OCI-LY1 (cell line): ENCODE measurements around the gene CD160.

Experiments used
- CTCF ChIP-seq: fragments of 200-600 bp; sonication (generic), shearing (Covaris generic); IDR thresholded peaks from 2 replicates; pipeline ENCODE4 v1.5.1; 2017; ENCODE audit warnings: mild to moderate bottlenecking, antibody characterized with exemption, low read length, moderate library complexity, mixed read lengths
- EZH2 ChIP-seq: fragments of 200-600 bp; sonication (generic), shearing (Covaris generic); IDR thresholded peaks from 2 replicates; pipeline ENCODE4 v1.8.0; 2017; ENCODE audit warnings: borderline replicate concordance, mixed run types, mild to moderate bottlenecking, antibody characterized with exemption, low read length, moderate library complexity, mixed read lengths

- TF ChIP-seq EZH2 (no peak), CTCF (no peak)
These were observed 38.1 kb downstream of the CD160 start for GRCh38 chr1:145757420-145757819.
